IPS-11a (cell line): ENCODE measurements around the gene EFCAB11.

Source experiments
- H3K4me3 ChIP-seq: one replicate; pipeline ENCODE4 v1.5.1; 2013; ENCODE audit warnings: low read depth, low read length, control low read depth

The EFCAB11 gene

DNA sequence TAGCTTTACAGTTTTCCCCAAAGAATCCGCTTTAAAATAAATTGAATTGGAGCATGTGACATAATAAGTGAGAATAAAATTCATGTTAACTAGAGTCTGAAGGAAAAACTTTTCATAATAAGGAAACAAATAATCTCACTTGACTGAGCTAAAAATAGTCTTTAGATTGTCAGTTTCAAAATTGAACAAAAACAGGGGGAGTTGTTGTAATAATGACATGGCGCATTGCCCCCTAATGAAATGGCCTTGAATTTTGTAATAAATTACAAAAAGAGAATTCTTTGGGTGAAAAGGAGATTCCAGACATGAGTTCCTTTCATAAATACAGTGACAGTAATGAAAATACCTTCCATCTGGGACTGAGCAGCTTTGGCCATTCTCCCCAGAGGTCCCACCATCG, 178.6 kb downstream of the EFCAB11 start:
- H3K4me3 ChIP-seq = no peak overlapping the region

DNA sequence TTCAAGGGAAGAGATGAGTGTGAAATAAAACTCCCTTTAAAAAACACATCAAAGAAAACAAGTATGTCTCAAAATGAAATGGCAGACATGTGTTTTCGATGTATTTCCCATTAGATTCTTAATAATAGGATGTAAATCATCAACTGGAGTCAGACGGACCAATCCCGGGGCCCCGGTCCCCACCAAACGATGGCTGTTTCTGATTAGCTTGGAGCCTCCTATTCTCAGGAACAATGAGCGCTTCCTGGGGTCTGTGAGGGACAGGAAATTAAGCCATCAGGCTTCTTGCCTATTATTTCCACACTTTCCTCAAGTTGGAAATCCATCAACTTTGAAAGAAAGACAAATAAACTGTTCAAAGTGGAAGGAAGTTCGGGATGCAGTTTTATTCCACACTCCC, 179.4 kb downstream of the EFCAB11 start:
- H3K4me3 ChIP-seq = no peak overlapping the region

DNA sequence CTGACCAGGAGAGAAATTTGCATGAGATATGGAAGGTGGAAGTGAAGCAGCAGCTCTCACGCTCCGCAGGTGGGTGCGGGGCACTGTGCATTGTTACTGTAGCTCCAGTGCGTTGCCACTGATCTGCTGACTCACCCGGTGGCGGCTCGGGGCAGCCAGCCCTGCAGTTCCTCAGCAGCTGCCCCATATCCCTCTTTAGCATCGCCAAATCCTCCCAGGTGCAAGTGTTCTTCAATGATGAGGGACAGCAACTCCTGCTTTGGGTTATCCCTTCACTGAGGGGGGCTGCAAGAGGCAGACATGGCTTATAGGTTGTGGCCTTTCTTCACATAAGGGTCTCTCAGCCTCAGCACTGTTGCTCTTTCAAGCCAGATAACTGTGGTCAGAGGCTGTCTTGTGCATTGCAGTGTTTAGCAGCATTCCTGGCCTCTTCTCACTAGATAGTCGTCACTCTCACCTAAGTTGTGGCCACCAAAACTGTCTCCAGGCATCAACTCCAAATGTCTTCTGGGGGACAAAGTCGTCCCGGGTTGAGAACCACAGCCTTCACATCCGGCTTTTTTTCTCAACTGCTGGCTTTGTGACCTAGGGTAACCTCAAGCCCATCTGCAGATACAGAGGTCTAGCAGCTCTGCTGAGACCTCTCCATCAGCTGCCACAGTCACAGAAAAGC, 180.8 kb downstream of the EFCAB11 start:
- no peak overlapping the region for H3K4me3 ChIP-seq

DNA sequence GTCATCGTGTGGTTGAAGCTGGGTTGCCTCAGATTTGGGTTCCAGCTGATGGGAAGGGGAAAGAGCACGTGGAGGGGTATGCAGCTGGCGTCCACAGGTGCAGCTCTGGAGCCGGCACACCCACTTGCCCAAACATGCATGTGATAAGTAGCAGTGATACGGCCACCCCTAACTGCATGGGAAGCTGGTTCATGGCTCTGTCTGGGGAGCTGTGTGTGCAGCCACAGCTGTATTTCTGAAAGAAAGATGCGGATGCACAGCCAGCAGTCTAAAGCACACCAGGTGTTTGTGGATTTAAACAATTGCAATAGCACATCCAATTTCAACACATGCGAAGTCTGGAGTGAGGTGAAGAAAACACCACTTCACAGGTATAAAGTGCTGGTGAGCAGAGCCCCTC, 181.4 kb downstream of the EFCAB11 start:
- H3K4me3 ChIP-seq = no peak overlapping the region

DNA sequence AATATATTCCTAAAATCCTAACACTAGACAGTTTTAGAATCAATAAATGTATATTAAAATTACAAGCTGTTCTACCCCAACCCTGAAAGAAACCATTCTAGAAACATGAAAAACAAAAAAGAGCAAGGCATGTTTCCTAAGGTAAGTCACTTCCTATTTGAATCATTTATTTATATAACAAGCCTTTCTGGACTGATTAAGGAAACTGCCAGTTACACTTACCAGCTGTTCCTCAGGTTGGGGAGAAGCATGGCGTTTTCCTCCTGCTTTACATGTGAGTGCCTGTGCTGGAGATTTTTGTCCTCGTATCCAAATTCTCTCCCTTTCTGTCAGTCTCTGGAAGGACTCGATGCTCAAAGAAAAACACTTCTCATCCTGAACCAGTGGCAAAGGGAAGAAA, 183.3 kb downstream of the EFCAB11 start:
- no peak overlapping the region for H3K4me3 ChIP-seq

DNA sequence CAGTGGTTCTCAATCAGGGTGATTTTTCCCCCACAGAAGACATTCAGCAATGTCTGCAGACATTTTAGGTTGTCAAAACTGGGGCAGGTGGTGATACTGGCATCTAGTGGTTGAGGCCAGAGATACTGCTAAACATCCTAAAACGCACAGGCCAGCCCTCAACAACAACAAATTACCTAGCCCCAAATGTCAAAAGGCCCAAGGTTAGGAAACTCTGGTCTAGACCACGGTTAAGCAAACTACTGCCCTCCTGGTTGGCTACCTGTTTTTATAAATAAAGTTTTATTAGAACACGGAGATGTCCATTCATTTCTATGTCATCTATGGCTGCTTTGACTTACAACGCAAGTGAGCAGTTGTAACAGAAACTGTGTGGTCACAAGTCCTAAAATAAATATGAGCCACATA, 186.7 kb downstream of the EFCAB11 start:
- H3K4me3 ChIP-seq = no peak overlapping the region

DNA sequence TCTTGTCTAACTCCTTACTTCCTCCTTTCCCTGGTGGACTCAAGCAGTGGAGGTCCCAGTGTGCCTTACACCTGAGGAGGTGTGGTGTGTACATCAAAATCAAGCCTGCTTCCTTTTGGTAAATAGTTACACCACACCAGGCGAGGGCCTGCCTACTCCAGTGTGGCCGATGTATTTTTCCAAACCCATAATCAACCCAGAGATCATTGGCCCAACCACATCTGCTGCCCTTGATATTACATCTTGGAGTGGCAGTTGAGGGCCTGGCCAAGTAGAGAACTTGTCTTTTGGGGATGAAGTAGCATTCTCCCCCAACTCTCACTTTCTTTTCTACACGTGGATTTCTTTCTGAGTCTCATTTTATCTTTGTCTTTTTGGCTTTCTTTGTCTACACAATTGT, 187.4 kb downstream of the EFCAB11 start:
- H3K4me3 ChIP-seq = no peak overlapping the region

DNA sequence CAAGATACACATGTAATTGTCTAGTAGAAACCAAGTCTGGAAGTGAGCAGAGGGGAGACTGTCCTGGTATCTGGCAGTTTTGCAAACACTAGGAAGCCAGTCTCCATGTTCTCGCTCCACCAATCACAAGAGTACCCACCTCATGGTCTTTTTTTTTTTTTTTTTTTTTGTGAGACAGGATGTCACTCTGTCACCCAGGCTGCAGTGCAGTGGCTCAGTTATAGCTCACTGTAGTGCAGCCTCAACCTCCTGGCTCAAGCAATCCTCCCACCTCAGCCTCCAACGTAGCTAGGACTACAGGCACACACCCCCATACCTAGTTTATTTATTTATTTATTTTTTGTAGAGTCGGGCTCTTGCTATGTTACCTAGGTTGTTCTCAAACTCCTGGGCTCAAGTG, 189.2 kb downstream of the EFCAB11 start:
- H3K4me3 ChIP-seq = no peak overlapping the region

DNA sequence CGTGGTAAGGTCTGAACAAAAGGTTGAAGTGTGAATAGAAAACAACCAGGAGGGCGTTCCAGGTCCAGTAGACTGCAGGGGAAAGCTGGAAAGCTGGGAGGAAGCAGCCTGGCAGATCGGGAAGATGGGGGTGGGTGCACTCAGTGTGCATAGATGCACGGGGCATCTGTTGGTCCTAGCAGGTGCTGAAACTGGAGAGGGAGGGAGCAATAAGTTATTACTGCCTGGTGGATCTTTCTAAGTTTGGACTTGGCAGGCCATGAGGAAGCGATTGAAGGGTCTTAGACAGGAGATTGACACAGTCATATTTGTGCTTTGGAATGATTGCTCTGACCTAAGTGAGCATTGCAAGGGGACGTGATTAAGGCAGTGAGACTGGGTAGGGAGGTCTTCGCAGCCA, 194.4 kb downstream of the EFCAB11 start:
- H3K4me3 ChIP-seq = no peak overlapping the region

DNA sequence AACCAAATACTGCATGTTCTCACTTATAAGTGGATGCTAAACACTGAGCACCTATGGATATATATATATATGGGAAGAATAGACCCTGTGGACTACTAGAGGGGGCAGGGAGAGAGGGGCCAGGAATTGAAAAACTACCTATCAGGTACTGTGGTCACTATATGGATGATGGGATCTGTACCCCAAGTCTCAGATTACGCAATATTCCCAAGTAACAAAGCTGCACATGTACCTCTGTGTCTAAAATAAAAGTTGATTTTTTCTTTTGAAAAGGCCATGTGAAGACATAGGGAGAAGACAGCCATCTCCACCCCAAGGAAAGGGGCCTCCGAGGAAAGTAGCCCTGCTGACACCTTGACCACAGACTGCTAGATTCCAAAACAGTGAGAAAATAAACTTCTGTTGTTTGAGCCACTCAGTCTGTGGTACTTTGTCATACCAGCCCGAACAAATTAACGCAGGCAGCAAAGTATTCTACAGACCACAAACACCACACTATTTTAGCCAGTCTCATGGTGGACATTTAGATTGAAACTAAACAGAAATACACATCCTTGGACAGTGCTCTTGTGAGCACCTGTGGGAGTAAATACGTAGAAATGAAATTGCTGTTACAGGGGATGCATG, 197.1 kb downstream of the EFCAB11 start:
- no peak overlapping the region for H3K4me3 ChIP-seq

DNA sequence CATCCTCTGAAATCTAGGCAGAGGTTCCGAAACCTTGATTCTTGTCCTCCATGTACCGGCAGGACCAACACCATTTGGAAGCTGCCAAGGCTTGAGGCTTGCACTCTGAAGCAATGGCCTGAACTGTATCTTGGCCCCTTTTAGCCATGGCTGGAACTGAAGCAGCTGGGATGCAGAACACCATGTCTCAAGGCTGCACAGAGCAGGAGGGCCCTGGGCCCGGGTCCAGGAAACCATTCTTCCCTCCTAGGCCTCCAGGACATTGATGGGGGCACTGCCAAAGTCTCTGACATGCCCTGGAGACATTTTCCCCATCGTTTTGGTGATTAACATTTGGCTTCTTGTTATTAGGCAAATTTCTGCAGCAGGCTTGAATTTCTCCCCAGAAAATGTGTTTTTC, 198.7 kb downstream of the EFCAB11 start:
- no peak overlapping the region for H3K4me3 ChIP-seq

DNA sequence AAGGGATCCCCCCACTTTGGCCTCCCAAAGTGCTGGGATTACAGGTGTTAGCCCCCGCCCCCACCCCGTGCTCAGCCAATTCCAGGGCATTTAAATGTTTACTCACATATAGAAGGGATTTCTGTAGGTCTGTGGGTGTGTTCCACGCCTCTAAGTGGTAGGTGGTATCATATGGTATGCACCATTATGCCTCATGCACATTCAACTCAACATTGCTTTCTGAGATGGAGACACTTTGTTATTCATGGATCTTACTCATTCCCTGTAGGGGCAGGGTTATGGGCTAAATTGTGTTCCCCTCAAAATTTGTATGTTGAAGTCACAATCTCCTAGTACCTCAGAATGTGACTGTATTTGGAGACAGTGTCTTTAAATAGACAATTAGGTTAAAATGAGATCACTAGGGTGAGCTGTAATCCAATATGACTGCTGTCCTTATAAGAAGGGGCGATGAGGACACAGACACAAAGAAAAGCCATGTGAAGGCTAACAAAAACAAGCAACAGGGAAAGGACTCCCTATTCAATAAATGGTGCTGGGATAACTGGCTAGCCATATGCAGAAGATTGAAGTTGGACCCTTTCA, 200.6 kb downstream of the EFCAB11 start:
- H3K4me3 ChIP-seq = no peak overlapping the region

DNA sequence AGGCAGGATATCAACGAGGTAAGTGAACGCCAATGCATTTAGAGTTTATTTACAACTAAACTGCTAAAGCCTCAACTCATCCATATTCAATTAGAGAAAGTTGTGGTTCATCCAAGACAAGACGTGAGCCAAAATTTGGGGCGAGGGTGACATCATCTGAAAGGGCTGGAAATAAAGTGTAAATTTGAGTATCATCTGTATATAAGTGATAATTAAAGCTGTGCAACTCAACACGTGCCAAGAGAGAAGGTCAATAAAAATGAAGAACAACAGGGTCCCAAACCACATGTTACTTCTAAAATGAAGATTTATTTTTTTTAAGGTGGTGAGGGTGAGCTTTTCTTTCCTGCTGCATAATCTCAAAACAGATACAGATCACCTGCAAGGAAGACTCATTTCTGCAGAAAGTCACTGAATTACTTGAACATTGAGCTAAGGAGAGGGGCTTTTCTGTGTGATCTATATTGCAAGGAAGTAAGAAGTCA, 203.6 kb downstream of the EFCAB11 start:
- no peak overlapping the region for H3K4me3 ChIP-seq

DNA sequence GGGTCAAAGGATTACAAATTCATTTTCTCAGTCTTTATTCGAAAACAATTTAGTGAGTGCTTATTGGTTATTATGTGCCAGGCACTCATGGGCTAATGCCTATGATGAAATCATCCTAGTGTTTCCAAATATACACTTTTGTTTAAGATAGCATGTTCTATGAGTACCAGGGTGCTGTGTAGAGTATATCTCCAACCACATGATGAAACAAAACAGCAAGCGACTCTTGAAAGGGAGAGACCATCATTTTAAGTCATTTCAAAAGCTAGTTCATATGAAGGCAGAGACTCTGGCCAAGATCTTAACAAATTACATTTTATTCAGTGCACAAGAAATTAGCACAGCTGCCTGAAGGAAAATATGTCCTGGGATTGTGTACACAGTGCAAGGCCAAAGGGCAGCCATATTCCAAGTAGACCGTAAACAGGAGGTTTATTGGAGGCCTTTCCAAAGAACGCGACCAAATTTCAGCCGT, 204.2 kb downstream of the EFCAB11 start:
- H3K4me3 ChIP-seq = no peak overlapping the region

DNA sequence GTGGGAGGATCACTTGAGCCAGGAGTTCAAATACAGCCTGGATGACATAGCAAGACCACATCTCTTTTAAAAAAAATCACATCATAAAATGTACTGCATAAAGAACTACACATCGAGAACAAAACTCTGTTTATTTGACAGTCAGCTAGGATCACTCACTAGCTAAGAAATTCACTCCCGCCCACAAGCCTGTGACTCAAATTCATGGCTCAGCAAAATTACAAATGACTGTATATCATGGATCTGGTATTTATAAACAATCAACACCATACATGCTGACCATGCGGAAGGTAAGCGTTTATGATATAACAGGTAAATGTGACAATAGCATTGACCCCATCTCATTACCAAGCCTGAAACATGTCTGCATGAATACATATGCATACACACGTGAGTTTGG, 206.5 kb downstream of the EFCAB11 start:
- no peak overlapping the region for H3K4me3 ChIP-seq

DNA sequence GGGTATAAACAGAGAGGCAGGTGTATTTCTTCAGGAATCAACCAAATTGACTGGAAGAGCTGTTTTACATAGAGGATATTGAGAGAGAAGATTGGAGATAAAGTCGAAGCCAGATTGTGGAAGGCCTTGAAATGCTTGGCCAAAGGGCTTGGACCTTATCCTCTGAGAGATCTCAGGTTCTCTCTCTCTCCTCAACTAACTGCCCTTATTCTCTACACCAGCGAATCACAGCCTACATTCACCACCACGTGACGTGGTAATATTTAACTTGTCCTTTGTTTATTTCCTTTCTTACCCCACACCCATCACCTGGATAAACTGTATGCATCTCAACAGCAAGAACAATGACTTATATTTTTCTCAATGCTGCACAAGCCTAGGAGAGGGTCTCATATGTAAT, 207.4 kb downstream of the EFCAB11 start:
- H3K4me3 ChIP-seq = no peak overlapping the region

DNA sequence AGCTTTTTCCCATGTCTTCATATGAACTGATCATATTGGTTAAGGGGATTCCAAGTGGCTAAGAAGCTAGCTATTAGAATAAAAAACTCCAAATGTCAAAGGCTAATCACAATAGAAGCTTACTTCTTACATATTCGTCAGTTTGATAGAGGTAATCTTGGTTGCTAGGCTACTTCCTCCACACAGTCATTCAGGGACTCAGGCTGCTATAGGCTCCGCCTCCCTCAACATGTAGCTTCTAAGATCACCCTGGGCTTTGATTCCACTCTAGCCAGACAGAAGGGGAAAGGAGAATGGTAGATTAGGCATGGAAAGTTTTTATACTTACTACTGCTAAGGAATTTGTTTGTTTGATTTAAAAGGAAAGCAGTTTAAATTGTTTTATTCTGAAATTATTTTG, 207.9 kb downstream of the EFCAB11 start:
- no peak overlapping the region for H3K4me3 ChIP-seq

DNA sequence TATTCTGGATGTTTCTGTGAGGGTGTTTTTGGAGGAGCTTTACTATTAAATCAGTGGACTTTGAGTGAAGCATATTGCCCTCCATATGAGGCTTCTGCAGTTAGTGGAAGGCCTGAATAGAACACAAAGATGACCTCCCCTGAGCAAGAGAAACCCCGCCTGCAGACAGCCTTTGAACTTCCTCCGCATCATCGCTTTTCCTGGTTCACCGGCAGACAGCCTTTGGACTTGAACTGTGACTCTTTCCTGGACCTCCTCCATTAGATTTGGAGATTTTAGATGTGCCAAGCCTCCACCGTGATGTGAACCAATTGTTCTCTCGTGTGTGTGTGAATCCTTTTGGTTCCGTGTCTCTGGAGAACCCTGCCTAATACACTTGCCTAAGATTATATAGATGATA, 208.4 kb downstream of the EFCAB11 start:
- H3K4me3 ChIP-seq = no peak overlapping the region
